Loucy (cell line): ENCODE data around the gene MMP2.

Experiments
- EZH2phosphoT487 ChIP-seq: fragments of 200-600 bp; IDR thresholded peaks from 2 replicates; pipeline ENCODE4 v1.6.1; 2018; ENCODE audit warnings: antibody characterized with exemption, mild to moderate bottlenecking, moderate library complexity, borderline replicate concordance
- TF ChIP-seq, protein P1 (sequence below): fragments of 200-600 bp; sonication (generic); conservative IDR thresholded peaks from 2 replicates; pipeline ENCODE4 v1.5.1; 2014; ENCODE audit warnings: mild to moderate bottlenecking, antibody characterized with exemption, low read length

GRCh38 chr16:55434000-55434399, 45.0 kb upstream of the MMP2 start:
- TF ChIP-seq, protein P1, sequence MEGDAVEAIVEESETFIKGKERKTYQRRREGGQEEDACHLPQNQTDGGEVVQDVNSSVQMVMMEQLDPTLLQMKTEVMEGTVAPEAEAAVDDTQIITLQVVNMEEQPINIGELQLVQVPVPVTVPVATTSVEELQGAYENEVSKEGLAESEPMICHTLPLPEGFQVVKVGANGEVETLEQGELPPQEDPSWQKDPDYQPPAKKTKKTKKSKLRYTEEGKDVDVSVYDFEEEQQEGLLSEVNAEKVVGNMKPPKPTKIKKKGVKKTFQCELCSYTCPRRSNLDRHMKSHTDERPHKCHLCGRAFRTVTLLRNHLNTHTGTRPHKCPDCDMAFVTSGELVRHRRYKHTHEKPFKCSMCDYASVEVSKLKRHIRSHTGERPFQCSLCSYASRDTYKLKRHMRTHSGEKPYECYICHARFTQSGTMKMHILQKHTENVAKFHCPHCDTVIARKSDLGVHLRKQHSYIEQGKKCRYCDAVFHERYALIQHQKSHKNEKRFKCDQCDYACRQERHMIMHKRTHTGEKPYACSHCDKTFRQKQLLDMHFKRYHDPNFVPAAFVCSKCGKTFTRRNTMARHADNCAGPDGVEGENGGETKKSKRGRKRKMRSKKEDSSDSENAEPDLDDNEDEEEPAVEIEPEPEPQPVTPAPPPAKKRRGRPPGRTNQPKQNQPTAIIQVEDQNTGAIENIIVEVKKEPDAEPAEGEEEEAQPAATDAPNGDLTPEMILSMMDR = no peak
- TF ChIP-seq EZH2phosphoT487 = no peak
